Measurements from ENCODE around the gene RNF224.
"Not testable (repeated sequence)": the region's sequence is repeated elsewhere in the genome, so short reads cannot be mapped to it uniquely, and the experiment has no call there.

The RNF224 gene

GRCh38 chr9:137228968-137229896, 1.9 kb downstream of the RNF224 start:
- DNase-seq = no peak

DNA sequence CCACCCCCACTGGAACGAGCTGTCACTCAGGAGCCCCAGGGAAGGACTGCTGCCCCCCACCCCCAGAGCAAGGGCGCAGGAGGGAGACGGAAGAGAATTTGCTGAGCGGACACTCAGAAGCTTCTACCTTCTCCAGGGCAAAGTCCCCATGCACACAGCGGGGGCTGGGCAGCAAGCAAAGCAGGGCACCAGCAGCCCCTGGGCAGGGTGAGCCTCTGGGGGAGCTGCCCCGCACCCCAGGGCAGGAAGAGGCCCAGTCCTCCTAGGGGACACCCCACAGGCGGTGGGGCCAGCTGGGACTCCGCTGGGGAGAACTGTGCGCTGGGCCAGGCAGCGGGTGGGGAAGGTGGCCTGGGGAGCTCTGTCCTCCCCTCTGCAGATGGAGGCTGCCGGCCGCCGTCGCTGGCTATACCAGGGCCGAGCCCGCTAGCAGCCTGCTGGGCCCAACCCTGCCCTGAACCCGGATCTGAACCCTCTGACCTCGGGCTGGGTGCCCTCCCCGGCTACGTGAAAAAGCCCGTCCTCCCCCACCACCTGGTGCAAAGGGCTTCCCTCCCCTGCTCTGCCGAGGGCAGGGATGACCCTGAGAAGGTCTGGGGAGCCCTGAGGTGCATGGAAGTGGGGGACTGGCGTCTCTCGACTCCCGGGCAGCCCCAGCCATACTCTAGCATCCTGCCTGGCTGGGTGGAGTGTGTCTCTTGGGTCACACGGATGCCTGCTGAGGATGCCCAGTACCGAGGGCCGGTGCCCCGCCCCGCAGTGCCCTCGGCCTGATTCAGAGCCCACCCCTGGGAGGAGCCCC, 2.8 kb downstream of the RNF224 start:
- DNase-seq = no peak

GRCh38 chr9:137230705-137231371, 3.5 kb downstream of the RNF224 start, which contains the start of gene SLC34A3:
Gene SLC34A3, plus strand, starts transcription at chr9:137230901. Its CDS starts 802 bp downstream, at chr9:137231703.
- no peak for DNase-seq

- no peak for DNase-seq
Measured at GRCh38 chr9:137231372-137232039, 4.2 kb downstream of the RNF224 start.

GRCh38 chr9:137232101-137232500, 4.8 kb downstream of the RNF224 start:
- no peak for DNase-seq

DNA sequence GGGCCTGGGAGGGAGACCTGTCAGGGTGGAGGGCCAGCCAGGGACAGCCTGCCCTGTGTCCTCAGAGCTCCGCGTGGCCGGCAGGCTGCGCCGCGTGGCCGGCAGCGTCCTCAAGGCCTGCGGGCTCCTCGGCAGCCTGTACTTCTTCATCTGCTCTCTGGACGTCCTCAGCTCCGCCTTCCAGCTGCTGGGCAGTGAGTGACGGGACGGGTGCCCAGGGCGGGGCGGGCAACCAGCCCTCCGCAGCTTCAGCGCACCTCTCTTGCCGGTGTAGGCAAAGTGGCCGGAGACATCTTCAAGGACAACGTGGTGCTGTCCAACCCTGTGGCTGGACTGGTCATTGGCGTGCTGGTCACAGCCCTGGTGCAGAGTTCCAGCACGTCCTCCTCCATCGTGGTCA, 5.2 kb downstream of the RNF224 start:
- DNase-seq = no peak

DNA sequence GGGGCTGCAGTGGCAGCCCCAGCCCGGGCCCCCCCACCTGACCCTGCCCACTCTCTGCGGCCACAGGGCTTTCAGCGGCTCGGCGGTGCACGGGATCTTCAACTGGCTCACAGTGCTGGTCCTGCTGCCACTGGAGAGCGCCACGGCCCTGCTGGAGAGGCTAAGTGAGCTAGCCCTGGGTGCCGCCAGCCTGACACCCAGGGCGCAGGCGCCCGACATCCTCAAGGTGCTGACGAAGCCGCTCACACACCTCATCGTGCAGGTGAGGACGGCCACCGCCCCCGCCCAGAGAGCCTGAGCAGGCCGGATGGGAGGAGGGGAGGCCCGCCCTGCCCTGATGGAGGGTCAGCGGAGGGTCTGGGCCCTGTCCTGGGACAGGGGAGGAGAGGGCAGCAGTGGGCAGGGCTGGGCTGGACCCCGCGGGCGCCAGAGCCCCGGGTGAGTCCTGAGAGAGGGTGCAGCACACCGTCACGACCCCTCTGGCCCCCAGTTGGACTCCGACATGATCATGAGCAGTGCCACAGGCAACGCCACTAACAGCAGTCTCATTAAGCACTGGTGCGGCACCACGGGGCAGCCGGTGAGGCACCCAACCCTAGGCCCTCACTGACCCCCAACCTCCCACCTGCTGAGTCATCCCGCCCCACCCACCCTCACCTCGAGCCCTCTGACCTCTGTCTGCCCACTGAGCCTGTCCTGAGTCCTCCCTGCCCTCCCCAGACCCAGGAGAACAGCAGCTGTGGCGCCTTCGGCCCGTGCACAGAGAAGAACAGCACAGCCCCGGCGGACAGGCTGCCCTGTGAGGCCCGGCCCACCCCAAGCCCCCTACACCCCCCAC, 6.1 kb downstream of the RNF224 start:
- DNase-seq = no peak

DNA sequence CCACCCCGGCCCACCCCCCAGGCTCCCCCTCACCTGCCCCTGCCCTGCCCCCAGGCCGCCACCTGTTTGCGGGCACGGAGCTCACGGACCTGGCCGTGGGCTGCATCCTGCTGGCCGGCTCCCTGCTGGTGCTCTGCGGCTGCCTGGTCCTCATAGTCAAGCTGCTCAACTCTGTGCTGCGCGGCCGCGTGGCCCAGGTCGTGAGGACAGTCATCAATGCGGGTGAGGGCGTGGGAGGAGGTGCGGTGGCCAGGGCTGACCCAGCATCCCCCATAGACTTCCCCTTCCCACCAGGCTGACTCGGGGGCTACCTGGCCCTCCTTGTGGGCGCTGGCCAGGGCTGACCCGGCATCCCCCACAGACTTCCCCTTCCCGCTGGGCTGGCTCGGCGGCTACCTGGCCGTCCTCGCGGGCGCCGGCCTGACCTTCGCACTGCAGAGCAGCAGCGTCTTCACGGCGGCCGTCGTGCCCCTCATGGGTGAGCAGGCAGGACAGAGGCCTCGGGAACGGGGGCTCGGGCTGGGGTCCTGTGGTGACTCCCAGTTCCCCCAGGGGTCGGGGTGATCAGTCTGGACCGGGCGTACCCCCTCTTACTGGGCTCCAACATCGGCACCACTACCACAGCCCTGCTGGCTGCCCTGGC, 6.9 kb downstream of the RNF224 start:
- no peak for DNase-seq

- no peak for DNase-seq
Measured at GRCh38 chr9:137234758-137235423, 7.6 kb downstream of the RNF224 start.

DNA sequence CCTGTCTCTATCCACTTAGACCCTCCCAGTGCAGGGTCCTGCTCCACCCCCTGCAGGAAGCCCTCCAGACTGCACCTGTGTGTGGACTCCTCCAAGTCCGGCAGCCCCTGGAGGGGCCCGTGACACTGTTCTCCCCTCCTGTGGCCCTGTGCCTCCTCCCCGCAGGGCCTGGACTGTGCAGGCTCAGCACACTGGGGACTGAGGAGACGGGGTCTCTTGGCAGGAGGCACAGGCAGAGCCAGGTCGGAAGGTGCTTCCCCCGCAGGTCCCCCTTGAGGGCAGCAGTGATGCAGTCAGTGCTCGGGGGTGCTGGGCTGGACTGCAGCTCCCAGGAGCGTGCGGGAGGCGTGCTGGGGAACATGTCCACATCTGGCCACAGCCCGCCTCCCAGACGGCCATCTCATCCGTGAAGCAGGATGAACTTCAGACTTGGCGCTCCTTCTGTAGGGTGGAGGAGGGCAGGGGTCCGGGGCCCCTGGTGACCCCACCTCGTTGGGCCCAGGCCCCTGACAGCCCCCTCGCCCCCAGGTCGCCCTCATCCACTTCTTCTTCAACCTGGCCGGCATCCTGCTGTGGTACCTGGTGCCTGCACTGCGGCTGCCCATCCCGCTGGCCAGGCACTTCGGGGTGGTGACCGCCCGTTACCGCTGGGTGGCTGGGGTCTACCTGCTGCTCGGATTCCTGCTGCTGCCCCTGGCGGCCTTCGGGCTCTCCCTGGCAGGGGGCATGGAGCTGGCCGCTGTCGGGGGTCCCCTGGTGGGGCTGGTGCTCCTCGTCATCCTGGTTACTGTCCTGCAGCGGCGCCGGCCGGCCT, 8.3 kb downstream of the RNF224 start:
- no peak for DNase-seq

DNA sequence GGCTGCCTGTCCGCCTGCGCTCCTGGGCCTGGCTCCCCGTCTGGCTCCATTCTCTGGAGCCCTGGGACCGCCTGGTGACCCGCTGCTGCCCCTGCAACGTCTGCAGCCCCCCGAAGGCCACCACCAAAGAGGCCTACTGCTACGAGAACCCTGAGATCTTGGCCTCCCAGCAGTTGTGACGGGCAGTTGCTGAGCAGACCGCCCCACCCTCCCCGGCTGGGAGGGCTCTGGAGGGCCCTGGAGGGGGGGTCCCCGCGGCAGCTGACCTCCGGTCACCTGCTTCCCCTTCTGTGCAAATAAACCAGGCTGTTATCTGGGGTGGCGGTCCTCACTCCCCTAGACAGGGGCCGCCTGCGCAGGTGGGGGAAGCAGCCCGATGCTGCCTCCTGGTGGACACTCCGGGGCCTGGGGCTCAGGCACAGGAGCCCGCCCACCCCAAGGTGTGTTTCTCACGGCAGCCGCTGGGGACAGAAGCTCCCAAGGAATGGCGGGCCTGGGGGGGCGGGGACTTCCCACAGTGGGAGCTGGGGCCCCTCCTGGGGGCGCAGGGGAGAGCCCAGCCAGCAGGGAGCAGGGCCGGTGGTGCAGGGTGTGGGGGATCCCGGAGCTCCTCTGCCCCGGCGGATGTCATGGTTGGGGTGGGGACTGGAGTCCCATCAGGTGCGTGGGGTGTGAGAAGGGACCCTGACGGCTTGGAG, 9.1 kb downstream of the RNF224 start:
- DNase-seq = peak; percentile 34

DNA sequence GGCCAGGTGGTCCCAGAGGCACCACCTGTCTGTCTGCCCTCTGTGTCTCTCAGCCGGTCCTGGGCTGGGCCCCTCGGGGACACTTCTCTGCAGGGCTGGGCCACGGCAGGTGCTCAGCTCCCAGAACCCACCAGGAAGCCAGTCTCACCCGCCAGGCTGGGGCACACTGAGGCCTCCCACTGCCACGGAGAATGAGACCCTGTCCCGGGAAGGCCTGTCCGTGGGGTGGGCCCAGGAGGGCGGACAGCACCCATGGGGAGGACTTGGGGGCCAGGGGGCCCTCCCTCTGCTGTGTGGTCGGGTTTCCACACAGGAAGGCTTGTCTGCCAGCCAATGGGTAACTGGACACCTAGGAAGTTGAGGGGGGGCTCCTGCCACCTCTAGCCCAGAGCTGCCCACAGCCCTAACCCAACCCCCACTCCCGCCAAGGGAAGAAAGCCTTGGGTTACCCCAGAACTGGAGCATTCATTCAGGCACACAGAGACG, 9.7 kb downstream of the RNF224 start:
- no peak for DNase-seq

- peak; percentile 20 for DNase-seq
Measured at GRCh38 chr9:137237759-137238726, 10.7 kb downstream of the RNF224 start.

DNA sequence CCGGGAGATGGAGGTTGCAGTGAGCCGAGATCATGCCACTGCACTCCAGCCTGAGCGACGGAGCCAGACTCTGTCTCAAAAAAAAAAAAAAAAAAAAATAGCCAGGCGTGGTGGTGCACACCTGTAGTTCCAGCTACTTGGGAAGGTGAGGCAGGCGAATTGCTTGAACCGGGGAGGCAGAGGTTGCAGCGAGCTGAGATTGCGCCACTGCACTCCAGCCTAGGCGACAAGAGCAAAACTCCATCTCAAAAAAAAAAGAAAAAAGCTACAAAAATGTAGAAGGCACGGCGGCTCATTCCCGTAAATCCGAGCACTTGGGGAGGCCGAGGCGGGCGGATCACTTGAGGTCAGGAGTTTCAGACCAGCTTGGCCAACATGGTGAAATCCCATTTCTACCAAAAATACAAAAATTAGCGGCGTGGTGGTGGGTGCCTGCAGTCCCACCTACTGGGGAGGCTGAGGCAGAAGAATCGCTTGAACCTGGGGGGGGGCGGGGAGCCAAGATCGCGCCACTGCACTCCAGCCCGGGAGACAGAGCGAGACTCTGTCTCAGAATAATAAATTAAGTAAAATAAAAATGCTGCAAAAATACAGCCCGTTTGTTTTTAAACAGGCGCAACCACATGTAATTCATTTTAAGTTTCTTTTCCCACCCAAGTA, 12.4 kb downstream of the RNF224 start:
- not testable (repeated sequence) for DNase-seq

GRCh38 chr9:137240318-137240840, 13.1 kb downstream of the RNF224 start:
- peak; percentile 21 for DNase-seq

- peak; percentile 99 for DNase-seq
Measured at GRCh38 chr9:137240841-137241489, 13.7 kb downstream of the RNF224 start, which contains the start of gene TUBB4B. Gene TUBB4B, plus strand, starts transcription at chr9:137241287. Its CDS starts 74 bp downstream, at chr9:137241361.

Measured in NCI-H2081 treated with DMSO at 0.1 percent for 48 hours (cell line).